Pancreas (tissue), 10 donors: ENCODE data around the gene APOA1. TPM values are rescaled to one million over a fixed set of nuclear protein-coding genes. Genes with fewer than 3 reads are reported as not detected.

ENCODE experiments used
- ATAC-seq, 4 donors: fragments of 200-7000 bp; cut with Tn5 transposase; one replicate each; pipeline versions ENCODE4 v1.8.0 to v1.9.1; 2020; ENCODE audit warnings: mild to moderate bottlenecking in 4 of 4, moderate library complexity in 4 of 4
- DNase-seq, 6 donors: peaks; one replicate each; pipeline ENCODE4 v3.0.0-alpha.2; 2020
- FAIRE-seq: peaks from 2 replicates; lab custom pipeline; 2012; peaks lifted over from hg19 to GRCh38; lab: Jason Lieb, UNC
- H3K27ac ChIP-seq, 4 donors: fragments of 200-600 bp; sonication (generic); 1 replicate in 3 of 4; 2 replicates in 1 of 4; pipeline versions ENCODE4 v1.5.0 to v1.8.0; 2020
- H3K27me3 ChIP-seq, 4 donors: fragments of 200-600 bp; one replicate each; pipeline ENCODE4 v1.8.0; 2021
- H3K36me3 ChIP-seq, 3 donors: fragments of 200-600 bp; sonication (generic) in 1 of 3; one replicate each; pipeline versions ENCODE4 v1.5.0 to v1.8.0; 2020 to 2021
- H3K4me1 ChIP-seq, 3 donors: fragments of 200-600 bp; one replicate each; pipeline ENCODE4 v1.8.0; 2021
- H3K4me3 ChIP-seq, 4 donors: fragments of 200-600 bp; sonication (generic) in 2 of 4; one replicate each; pipeline versions ENCODE4 v1.5.0 to v1.8.0; 2020 to 2021
- H3K9me3 ChIP-seq, 4 donors: fragments of 200-600 bp; one replicate each; pipeline ENCODE4 v1.8.0; 2021
- WGBS, 2 donors: extraction: QIAGEN DNeasy Blood & Tissue Kit; methylation state at CpG; one replicate each; pipeline ENCODE4 v1.1.7; 2013; 5-methylcytosine and 5-hydroxymethylcytosine counted together
- intact Hi-C, 3 donors: fragments of 100-400 bp; cut with DNase I; formaldehyde crosslinking; loops; one replicate each; pipeline versions ENCODE4 v1.11.1 to v1.14.2; 2022
- polyA plus RNA-seq, 2 donors: library from polyadenylated mRNA; stranded (reverse); fragments of 200-250 nt; gene quantifications; one replicate each; pipeline ENCODE4 v1.2.3, GENCODE V29; 2013
- total RNA-seq, 6 donors: library from RNA; stranded (reverse); fragmentation: NEBNext Ultra II Directional in 4 of 6; extraction: Animal tissue kit (Norgen Biotek cat#: 25700) in 4 of 6; gene quantifications; one replicate each; pipeline versions ENCODE4 v1.2.1 to v1.2.4, GENCODE V29; 2021 to 2023
- TF ChIP-seq, protein P1 (sequence below), 4 donors: fragments of 200-600 bp; sonication (generic) in 3 of 4; IDR thresholded peaks; one replicate each; pipeline versions ENCODE4 v1.5.0 to v1.8.0; 2021; ENCODE audit warnings: antibody characterized with exemption in 4 of 4
- donor health status: healthy with polysubstance abuse.
- donor health status: DM: no; HTN: no; CAD: no; lungs with moderate emphysema.
- donor health status: DM: no; HTN: no; CAD: no.
- donor health status: control.
- donor health status: control.
- donor health status: Bipolar disorder and iron deficiency.
- donor health status: DM: yes; HTN: yes; CAD: no.
- donor health status: DM: no; HTN: no; CAD: no.
- donor health status: DM: no; HTN: no; CAD: no.
- donor health status: DM: yes; HTN: yes; CAD: no.

Gene APOA1
- total and polyA plus RNA-seq, 8 donors, result 0.16 to 5.2 (median 1.0) TPM; not detected in 3

DNA sequence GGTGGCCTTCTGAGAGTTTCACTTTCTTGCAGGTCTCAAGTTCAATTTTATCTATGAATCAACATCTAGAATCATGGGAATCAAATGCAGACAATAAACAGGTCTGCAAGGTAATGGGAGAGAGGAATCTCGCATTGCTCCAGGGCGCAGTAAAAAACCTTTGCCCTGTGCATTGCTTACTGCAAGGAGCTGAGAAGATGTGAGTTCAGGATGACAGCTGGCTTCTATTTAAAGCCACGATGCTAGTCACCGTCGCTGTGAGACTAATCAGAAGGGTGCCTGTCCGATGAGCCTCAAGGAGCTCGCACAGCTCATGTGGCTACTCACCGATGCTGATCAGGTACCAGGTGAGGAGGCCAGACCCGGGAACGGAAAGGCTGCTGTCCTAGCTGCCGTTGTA, 30.2 kb upstream of the APOA1 start:
- Histone ChIP-seq H3K4me3 (no peak overlapping the region), H3K9me3 (no peaks in the 10 kb centered on the region), H3K27ac (no peak overlapping the region), H3K4me1 (no peaks in the 10 kb centered on the region), H3K27me3 (no peaks in the 10 kb centered on the region), H3K36me3 (peaks cover 4 to 41% (median 14%) of the 10 kb centered on the region in 3 donors)
- no peak for ATAC-seq
- WGBS, 2 donors, result 91 to 96% methylated on average over 11 of the region's 11 CpGs
- intact Hi-C loops, result loop anchor here in 1 of 3 donors (10.0 kb wide), 1 partner anchor 357 kb away; no protein-coding TSS in a partner anchor
- FAIRE-seq, result no peak
- no peak for DNase-seq
- TF ChIP-seq, protein P1, sequence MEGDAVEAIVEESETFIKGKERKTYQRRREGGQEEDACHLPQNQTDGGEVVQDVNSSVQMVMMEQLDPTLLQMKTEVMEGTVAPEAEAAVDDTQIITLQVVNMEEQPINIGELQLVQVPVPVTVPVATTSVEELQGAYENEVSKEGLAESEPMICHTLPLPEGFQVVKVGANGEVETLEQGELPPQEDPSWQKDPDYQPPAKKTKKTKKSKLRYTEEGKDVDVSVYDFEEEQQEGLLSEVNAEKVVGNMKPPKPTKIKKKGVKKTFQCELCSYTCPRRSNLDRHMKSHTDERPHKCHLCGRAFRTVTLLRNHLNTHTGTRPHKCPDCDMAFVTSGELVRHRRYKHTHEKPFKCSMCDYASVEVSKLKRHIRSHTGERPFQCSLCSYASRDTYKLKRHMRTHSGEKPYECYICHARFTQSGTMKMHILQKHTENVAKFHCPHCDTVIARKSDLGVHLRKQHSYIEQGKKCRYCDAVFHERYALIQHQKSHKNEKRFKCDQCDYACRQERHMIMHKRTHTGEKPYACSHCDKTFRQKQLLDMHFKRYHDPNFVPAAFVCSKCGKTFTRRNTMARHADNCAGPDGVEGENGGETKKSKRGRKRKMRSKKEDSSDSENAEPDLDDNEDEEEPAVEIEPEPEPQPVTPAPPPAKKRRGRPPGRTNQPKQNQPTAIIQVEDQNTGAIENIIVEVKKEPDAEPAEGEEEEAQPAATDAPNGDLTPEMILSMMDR (IDR thresholded peaks at IDR 0.05), result no peak

DNA sequence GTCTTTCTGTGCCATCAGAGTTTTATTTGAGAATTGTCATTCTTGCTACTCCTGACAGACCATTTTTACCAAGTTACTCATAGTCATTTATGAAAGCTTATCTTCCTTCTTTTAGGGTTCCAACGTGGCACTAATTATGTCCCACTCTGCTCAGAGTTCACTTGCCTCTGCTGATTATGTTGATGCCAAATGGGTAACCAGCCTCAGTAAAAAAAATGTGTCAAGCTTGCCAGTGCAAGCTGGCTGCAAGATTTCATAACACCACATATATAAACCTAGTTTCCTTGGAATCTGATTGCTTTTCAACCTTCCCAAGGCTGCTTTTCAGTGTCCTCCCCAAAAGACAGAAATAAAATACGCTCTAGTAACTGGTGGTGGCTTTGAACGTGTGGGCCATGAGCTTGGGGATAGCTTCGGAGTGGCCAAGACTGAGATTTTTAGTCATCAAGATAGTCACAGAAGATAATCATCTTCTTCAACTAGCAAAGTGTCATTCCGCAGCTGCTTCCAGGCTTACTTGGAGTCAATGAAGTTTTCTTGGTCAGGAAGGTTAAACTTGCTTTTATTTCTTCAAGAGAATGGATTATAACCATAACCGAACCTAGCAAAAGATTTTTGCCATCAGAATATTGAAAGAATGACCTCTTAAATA, 29.5 kb upstream of the APOA1 start:
- DNase-seq, result no peak
- no peak overlapping the region for H3K27ac ChIP-seq
- no peak for ATAC-seq
- WGBS, 2 donors, result 89 to 90% methylated on average over 6 of the region's 6 CpGs
- TF ChIP-seq, protein P1 (IDR thresholded peaks at IDR 0.05), result no peak
- intact Hi-C loops, result loop anchor here in 1 of 3 donors (10.0 kb wide), 1 partner anchor 358 kb away; no protein-coding TSS in a partner anchor
- H3K9me3 ChIP-seq, result no peaks in the 10 kb centered on the region
- no peak for FAIRE-seq
- no peaks in the 10 kb centered on the region for H3K4me1 ChIP-seq
- H3K4me3 ChIP-seq, result no peak overlapping the region
- H3K36me3 ChIP-seq, result peaks cover 4 to 41% (median 14%) of the 10 kb centered on the region in 3 donors
- H3K27me3 ChIP-seq, result no peaks in the 10 kb centered on the region

DNA sequence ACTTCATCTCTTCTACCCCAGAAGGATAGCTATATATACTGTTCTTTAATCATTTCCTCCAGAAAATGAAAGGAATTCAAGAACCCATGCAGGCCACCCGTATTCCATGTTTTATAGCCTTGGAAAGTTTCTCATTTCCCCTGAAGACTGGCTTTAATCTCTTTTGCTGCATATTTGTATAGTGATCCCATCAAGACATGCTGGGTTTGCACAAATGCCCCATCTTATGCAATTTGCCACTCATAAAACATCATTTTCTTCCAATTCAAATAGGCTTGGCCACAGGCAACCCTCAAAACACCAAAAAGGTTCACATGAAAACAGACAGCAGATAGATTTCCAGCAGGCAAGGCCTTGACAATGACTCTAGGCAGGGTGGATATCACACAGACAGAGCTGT, 28.3 kb upstream of the APOA1 start:
- Histone ChIP-seq H3K27me3 (no peaks in the 10 kb centered on the region), H3K4me1 (no peaks in the 10 kb centered on the region), H3K27ac (no peak overlapping the region), H3K36me3 (peaks cover 4 to 51% (median 18%) of the 10 kb centered on the region in 3 donors), H3K4me3 (no peak overlapping the region), H3K9me3 (no peaks in the 10 kb centered on the region)
- no peak for DNase-seq
- ATAC-seq, result no peak
- TF ChIP-seq, protein P1 (IDR thresholded peaks at IDR 0.05), result no peak
- WGBS, 2 donors, result 69 to 85% methylated on average over 1 of the region's 1 CpG
- FAIRE-seq, result no peak
- intact Hi-C loops, result loop anchor here in 1 of 3 donors (10.0 kb wide), 1 partner anchor 359 kb away; no protein-coding TSS in a partner anchor

DNA sequence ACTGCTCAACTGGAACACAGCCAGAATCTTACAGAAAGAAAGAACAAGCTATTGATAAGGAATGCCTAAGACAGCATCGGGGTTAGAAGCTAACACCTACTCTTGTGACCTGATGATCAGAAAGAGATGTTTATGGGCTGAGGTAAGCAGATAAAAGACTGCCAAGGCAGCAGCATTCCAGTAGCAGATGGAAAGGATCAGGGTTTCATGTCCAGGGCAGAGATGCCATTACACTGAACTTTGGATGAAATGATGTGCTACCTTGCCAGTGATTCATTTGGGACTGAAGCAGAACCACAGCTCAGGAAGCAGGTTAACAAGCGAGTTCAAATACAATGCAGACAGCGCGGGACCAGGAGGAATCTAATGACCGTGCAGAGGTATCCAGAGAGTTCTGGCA, 27.1 kb upstream of the APOA1 start:
- TF ChIP-seq, protein P1 (IDR thresholded peaks at IDR 0.05), result no peak
- intact Hi-C loops, result loop anchor here in 1 of 3 donors (10.0 kb wide), 1 partner anchor 360 kb away; no protein-coding TSS in a partner anchor

DNA sequence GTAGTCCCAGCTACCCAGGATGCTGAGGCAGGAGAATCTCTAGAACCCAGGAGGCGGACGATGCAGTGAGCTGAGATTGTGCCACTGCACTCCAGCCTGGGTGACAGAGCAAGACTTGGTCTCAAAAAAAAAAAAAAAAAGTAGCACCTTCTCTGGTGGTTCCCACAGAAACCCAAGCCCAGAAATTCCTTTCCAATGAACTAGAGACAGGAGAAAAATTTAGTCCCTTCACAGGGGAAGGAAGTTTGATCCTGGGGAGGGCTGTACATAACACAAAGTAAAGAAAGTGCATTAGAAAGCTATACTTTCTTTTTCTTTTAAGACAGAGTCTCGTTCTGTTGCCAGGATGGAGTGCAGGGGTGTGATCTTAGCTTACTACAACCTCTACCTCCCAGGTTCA, 25.5 kb upstream of the APOA1 start:
- Histone ChIP-seq H3K27ac (no peak overlapping the region), H3K27me3 (no peaks in the 10 kb centered on the region), H3K9me3 (no peaks in the 10 kb centered on the region), H3K36me3 (peaks cover 0 to 54% (median 28%) of the 10 kb centered on the region in 3 donors), H3K4me3 (no peak overlapping the region), H3K4me1 (no peaks in the 10 kb centered on the region)
- 94 to 96% methylated on average over 3 of the region's 3 CpGs for WGBS, 2 donors
- intact Hi-C loops, result loop anchor here in 1 of 3 donors (10.0 kb wide), 1 partner anchor 362 kb away; no protein-coding TSS in a partner anchor
- DNase-seq (no peak), ATAC-seq (no peak), FAIRE-seq (no peak)
- TF ChIP-seq, protein P1 (IDR thresholded peaks at IDR 0.05), result no peak

More for the DNA sequence above, 27.1 kb upstream of the APOA1 start:
- H3K4me1 ChIP-seq, result no peaks in the 10 kb centered on the region
- DNase-seq (no peak), ATAC-seq (no peak), FAIRE-seq (no peak)
- no peak overlapping the region for H3K27ac ChIP-seq
- no peaks in the 10 kb centered on the region for H3K9me3 ChIP-seq
- H3K36me3 ChIP-seq, result peaks cover under 1 to 51% (median 18%) of the 10 kb centered on the region in 3 donors
- H3K27me3 ChIP-seq, result no peaks in the 10 kb centered on the region
- WGBS, 2 donors, result 92 to 93% methylated on average over 5 of the region's 5 CpGs
- no peak overlapping the region for H3K4me3 ChIP-seq
